Panc1 (cell line): Measurements from ENCODE around the gene PNMA6E. TPM values are rescaled to one million over a fixed set of nuclear protein-coding genes. Genes with fewer than 3 reads are reported as not detected.

Source experiments
- ATAC-seq: fragments of 200-7000 bp; cut with Tn5 transposase; 2 replicates; pipeline ENCODE4 v1.9.1; 2020; ENCODE audit warnings: mild to moderate bottlenecking, moderate library complexity
- BruUV-seq: library from RNA; stranded (reverse); fragments of 400-500 nt; replicated peaks from 2 replicates; lab custom pipeline; 2021; lab: Mats Ljungman, UMichigan
- CTCF ChIA-PET: fragments of 300-600 bp; sonication (Branson Sonifier 250); formaldehyde crosslinking; loops from one replicate; lab custom pipeline; 2022; ENCODE audit warnings: antibody characterized with exemption; lab: Charles Lee
- POLR2A ChIA-PET: fragments of 300-600 bp; sonication (Branson Sonifier 250); formaldehyde crosslinking; loops from one replicate; lab custom pipeline; 2022; ENCODE audit warnings: antibody characterized with exemption; lab: Charles Lee
- DNase-seq: peaks from one replicate; pipeline ENCODE4 v3.0.0-alpha.2; 2010; ENCODE audit warnings: low read depth, low spot score
- H3K27ac ChIP-seq: 2 replicates; pipeline ENCODE4 v1.5.1; 2011; ENCODE audit warnings: mild to moderate bottlenecking, low read length, inconsistent platforms
- H3K27me3 ChIP-seq: fragments of 200-500 bp; sonication (Bioruptor generic); 2 replicates; pipeline ENCODE4 v1.6.0; 2014; ENCODE audit warnings: low read length, inconsistent platforms; ENCODE audit not compliant: control insufficient read depth, insufficient read depth
- H3K36me3 ChIP-seq: fragments of 200-500 bp; sonication (Bioruptor generic); 2 replicates; pipeline ENCODE4 v1.5.1; 2014; ENCODE audit warnings: inconsistent platforms, mild to moderate bottlenecking, low read length, moderate library complexity; ENCODE audit not compliant: control insufficient read depth, insufficient read depth
- H3K4me1 ChIP-seq: 2 replicates; pipeline ENCODE4 v1.5.1; 2011; ENCODE audit warnings: inconsistent platforms, mild to moderate bottlenecking, low read length, moderate library complexity; ENCODE audit not compliant: control insufficient read depth, insufficient read depth
- H3K4me3 ChIP-seq, 2 experiments: 2 replicates each; pipeline ENCODE4 v1.5.1; 2011 to 2012; ENCODE audit warnings: low read depth in 2 of 2, low read length in 2 of 2, mild to moderate bottlenecking in 2 of 2, inconsistent platforms in 1 of 2, moderate library complexity in 1 of 2
- H3K9me3 ChIP-seq: fragments of 200-500 bp; sonication (Bioruptor generic); 2 replicates; pipeline ENCODE4 v1.5.1; 2014; ENCODE audit warnings: low read depth, mild to moderate bottlenecking, inconsistent platforms, low read length, moderate library complexity; ENCODE audit not compliant: control insufficient read depth, insufficient read depth
- CTCF ChIP-seq: fragments of 450-650 bp; IDR thresholded peaks from 2 replicates; pipeline ENCODE4 v1.5.1; 2017; ENCODE audit warnings: mild to moderate bottlenecking
- POLR2AphosphoS5 ChIP-seq: IDR thresholded peaks from 2 replicates; pipeline ENCODE4 v1.6.1; 2012; ENCODE audit warnings: mild to moderate bottlenecking, low read depth, low read length, moderate library complexity
- SIN3A ChIP-seq: IDR thresholded peaks from 2 replicates; pipeline ENCODE4 v1.6.1; 2012; ENCODE audit warnings: low read depth, mild to moderate bottlenecking, low read length, moderate library complexity, borderline replicate concordance; ENCODE audit not compliant: insufficient read depth
- TCF7L2 ChIP-seq: IDR thresholded peaks from 2 replicates; pipeline ENCODE4 v1.6.1; 2011; ENCODE audit warnings: mild to moderate bottlenecking, low read depth, low read length, inconsistent platforms
- in situ Hi-C: cut with HindIII; loops from 2 replicates; pipeline ENCODE4 v1.10.0; 2016; ENCODE audit warnings: low sequenced_read_pairs, low pct_unique_long_range_greater_than_20kb
- intact Hi-C: fragments of 100-400 bp; cut with micrococcal nuclease; formaldehyde crosslinking; loops from one replicate; pipeline ENCODE4 v1.10.0; 2022; ENCODE audit not compliant: unreplicated experiment
- total RNA-seq: library from RNA; stranded (reverse); gene quantifications from one replicate; pipeline ENCODE4 v1.2.1, GENCODE V29; 2021; ENCODE audit not compliant: unreplicated experiment
- TF ChIP-seq, protein P1 (sequence below), 2 experiments: IDR thresholded peaks; 2 replicates each; pipeline ENCODE4 v1.6.1; 2011 to 2012; ENCODE audit warnings: low read depth in 2 of 2, control low read depth in 1 of 2, low read length in 1 of 2, mild to moderate bottlenecking in 1 of 2, moderate library complexity in 1 of 2; ENCODE audit not compliant: insufficient read depth in 1 of 2

The PNMA6E gene
- total RNA-seq, 1 experiment from 2014 or later = not detected

- ATAC-seq = no peak
- CTCF ChIA-PET = no interaction called here
- Histone ChIP-seq H3K4me3 (no peak overlapping the region), H3K27ac (no peak overlapping the region), H3K36me3 (no peaks in the 10 kb centered on the region), H3K27me3 (no peaks in the 10 kb centered on the region; the same call in 1 of the 2 replicates), H3K9me3 (no peaks in the 10 kb centered on the region), H3K4me1 (no peaks in the 10 kb centered on the region)
- DNase-seq = no peak
- no peak for TF ChIP-seq CTCF
- TF ChIP-seq, protein P1, sequence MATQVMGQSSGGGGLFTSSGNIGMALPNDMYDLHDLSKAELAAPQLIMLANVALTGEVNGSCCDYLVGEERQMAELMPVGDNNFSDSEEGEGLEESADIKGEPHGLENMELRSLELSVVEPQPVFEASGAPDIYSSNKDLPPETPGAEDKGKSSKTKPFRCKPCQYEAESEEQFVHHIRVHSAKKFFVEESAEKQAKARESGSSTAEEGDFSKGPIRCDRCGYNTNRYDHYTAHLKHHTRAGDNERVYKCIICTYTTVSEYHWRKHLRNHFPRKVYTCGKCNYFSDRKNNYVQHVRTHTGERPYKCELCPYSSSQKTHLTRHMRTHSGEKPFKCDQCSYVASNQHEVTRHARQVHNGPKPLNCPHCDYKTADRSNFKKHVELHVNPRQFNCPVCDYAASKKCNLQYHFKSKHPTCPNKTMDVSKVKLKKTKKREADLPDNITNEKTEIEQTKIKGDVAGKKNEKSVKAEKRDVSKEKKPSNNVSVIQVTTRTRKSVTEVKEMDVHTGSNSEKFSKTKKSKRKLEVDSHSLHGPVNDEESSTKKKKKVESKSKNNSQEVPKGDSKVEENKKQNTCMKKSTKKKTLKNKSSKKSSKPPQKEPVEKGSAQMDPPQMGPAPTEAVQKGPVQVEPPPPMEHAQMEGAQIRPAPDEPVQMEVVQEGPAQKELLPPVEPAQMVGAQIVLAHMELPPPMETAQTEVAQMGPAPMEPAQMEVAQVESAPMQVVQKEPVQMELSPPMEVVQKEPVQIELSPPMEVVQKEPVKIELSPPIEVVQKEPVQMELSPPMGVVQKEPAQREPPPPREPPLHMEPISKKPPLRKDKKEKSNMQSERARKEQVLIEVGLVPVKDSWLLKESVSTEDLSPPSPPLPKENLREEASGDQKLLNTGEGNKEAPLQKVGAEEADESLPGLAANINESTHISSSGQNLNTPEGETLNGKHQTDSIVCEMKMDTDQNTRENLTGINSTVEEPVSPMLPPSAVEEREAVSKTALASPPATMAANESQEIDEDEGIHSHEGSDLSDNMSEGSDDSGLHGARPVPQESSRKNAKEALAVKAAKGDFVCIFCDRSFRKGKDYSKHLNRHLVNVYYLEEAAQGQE (IDR thresholded peaks at IDR 0.05; ENCODE audit: insufficient read depth in 1 of 2, low read depth in 2 of 2, low read length in 1 of 2) = no peak
- TF ChIP-seq POLR2AphosphoS5 = no peak
- no peak for TF ChIP-seq TCF7L2
- TF ChIP-seq SIN3A = no peak
- intact Hi-C loops = no loop called here
- POLR2A ChIA-PET = no interaction called here
- in situ Hi-C loops = no loop called here
- no TSS peak for BruUV-seq
These were observed 13.8 kb upstream of the PNMA6E start for GRCh38 chrX:153414856-153415510.

DNA sequence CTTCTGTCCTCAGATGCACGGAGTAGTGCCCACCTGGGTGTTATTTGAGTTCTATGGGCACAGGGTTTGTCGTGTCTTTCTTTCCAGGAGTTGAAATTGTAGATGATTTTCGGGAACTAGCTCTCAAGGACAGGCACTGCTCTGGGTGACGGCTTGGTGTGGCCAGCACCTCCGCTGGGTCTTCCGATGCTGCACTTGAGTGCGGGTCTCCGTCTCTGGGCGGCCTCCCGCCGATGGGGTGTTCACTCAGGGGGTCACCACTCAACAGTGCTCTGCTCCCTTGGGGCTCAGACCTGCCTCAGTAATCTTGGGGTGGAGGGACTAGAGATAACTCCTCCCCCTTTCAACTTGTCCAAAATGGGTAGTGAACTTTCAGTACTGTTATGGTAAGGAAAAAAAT is 12.6 kb upstream of the PNMA6E start:
- Histone ChIP-seq H3K4me3 (no peak overlapping the region), H3K36me3 (no peaks in the 10 kb centered on the region), H3K9me3 (no peaks in the 10 kb centered on the region), H3K4me1 (no peaks in the 10 kb centered on the region), H3K27me3 (no peaks in the 10 kb centered on the region; the same call in 1 of the 2 replicates), H3K27ac (no peak overlapping the region)
- TF ChIP-seq, protein P1 (IDR thresholded peaks at IDR 0.05; ENCODE audit: insufficient read depth in 1 of 2, low read depth in 2 of 2, low read length in 1 of 2) = no peak
- no peak for ATAC-seq
- no peak for DNase-seq
- intact Hi-C loops (no loop called here), in situ Hi-C loops (no loop called here)
- no TSS peak for BruUV-seq
- POLR2A ChIA-PET = interaction anchor here (0.6 kb wide), 1 partner anchor 60 kb away, joined by 3 read pairs; no protein-coding TSS in a partner anchor
- CTCF ChIA-PET = interaction anchor here (0.7 kb wide), 2 partner anchors 443 to 472 kb away, joined by 3 read pairs; no protein-coding TSS in a partner anchor
